GM23248 (cell line): Measurements from ENCODE around the gene SLC36A2. TPM values are rescaled to one million over a fixed set of nuclear protein-coding genes. Genes with fewer than 3 reads are reported as not detected.

Experiments
- DNase-seq: peaks from one replicate; pipeline ENCODE4 v3.0.0-alpha.2; 2015
- H2AFZ ChIP-seq: fragments of 200-600 bp; sonication (generic); 2 replicates; pipeline ENCODE4 v1.6.1; 2016; ENCODE audit warnings: antibody characterized with exemption
- H3F3A ChIP-seq: fragments of 200-600 bp; sonication (generic); 2 replicates; pipeline ENCODE4 v1.6.1; 2016; ENCODE audit warnings: mild to moderate bottlenecking, antibody characterized with exemption, mixed run types; ENCODE audit not compliant: insufficient read depth
- H3K27ac ChIP-seq: fragments of 200-600 bp; sonication (generic); 2 replicates; pipeline ENCODE4 v1.5.1; 2016; ENCODE audit warnings: mild to moderate bottlenecking
- H3K27me3 ChIP-seq: fragments of 200-600 bp; sonication (generic); replicated peaks from 2 replicates; pipeline ENCODE4 v1.6.1; 2016; ENCODE audit warnings: mild to moderate bottlenecking; ENCODE audit not compliant: insufficient read depth
- H3K36me3 ChIP-seq: fragments of 200-600 bp; sonication (generic); 2 replicates; pipeline ENCODE4 v1.6.1; 2016; ENCODE audit warnings: low read depth, mild to moderate bottlenecking
- H3K4me1 ChIP-seq: fragments of 200-600 bp; sonication (generic); 2 replicates; pipeline ENCODE4 v1.6.1; 2016; ENCODE audit warnings: mild to moderate bottlenecking; ENCODE audit not compliant: insufficient read depth
- H3K4me2 ChIP-seq: fragments of 200-600 bp; sonication (generic); one replicate; pipeline ENCODE4 v1.6.1; 2016; ENCODE audit warnings: mild to moderate bottlenecking; ENCODE audit not compliant: unreplicated experiment
- H3K4me3 ChIP-seq: fragments of 200-600 bp; sonication (generic); 2 replicates; pipeline ENCODE4 v1.5.1; 2016; ENCODE audit warnings: mild to moderate bottlenecking
- H3K79me2 ChIP-seq: fragments of 200-600 bp; sonication (generic); 2 replicates; pipeline ENCODE4 v1.6.1; 2016; ENCODE audit warnings: mild to moderate bottlenecking; ENCODE audit not compliant: insufficient read depth
- H3K9ac ChIP-seq: fragments of 200-600 bp; sonication (generic); 2 replicates; pipeline ENCODE4 v1.6.1; 2016; ENCODE audit warnings: mild to moderate bottlenecking
- H3K9me2 ChIP-seq: fragments of 200-600 bp; sonication (generic); 2 replicates; pipeline ENCODE4 v1.6.1; 2016; ENCODE audit warnings: mixed run types, mild to moderate bottlenecking, moderate library complexity; ENCODE audit not compliant: insufficient read depth
- H3K9me3 ChIP-seq: fragments of 200-600 bp; sonication (generic); one replicate; pipeline ENCODE4 v1.6.1; 2017; ENCODE audit warnings: low read depth
- H4K20me1 ChIP-seq: fragments of 200-600 bp; sonication (generic); 2 replicates; pipeline ENCODE4 v1.6.0; 2016; ENCODE audit not compliant: insufficient read depth
- EZH2 ChIP-seq: fragments of 200-600 bp; sonication (generic); IDR thresholded peaks from 2 replicates; pipeline ENCODE4 v1.6.1; 2018; ENCODE audit warnings: antibody characterized with exemption, mild to moderate bottlenecking; ENCODE audit not compliant: insufficient read depth, poor library complexity, severe bottlenecking
- EZH2phosphoT487 ChIP-seq: fragments of 200-600 bp; sonication (generic); IDR thresholded peaks from 2 replicates; pipeline ENCODE4 v1.6.1; 2018; ENCODE audit warnings: antibody characterized with exemption, moderate library complexity, mild to moderate bottlenecking, low read depth; ENCODE audit not compliant: insufficient read depth
- WGBS, 2 experiments: methylation state at CpG; one replicate each; pipeline ENCODE4 v1.1.6; 2015 to 2017; ENCODE audit warnings: low lambda C conversion rate in 2 of 2, low coverage in 1 of 2; ENCODE audit errors: missing lambda C conversion rate in 2 of 2; 5-methylcytosine and 5-hydroxymethylcytosine counted together
- in situ Hi-C: fragments of 300-500 bp; cut with MboI; formaldehyde crosslinking; loops from 2 replicates; pipeline ENCODE4 v1.15.0; 2020
- polyA plus RNA-seq: library from polyadenylated mRNA; unstranded; fragments of >200 nt; fragmentation: Nextera tagmentation; extraction: Ambion mirVana; gene quantifications from 2 replicates; pipeline ENCODE4 v1.2.1, GENCODE V29; 2016
- total RNA-seq: library from RNA; depleted of rRNA; stranded (reverse); fragments of >200 nt; shearing (Covaris generic); gene quantifications from 2 replicates; pipeline ENCODE4 v1.2.3, GENCODE V29; 2014; rRNA removed

SLC36A2 gene
- total RNA-seq (not detected in 2 replicates), polyA plus RNA-seq (not detected in 2 replicates)

DNA sequence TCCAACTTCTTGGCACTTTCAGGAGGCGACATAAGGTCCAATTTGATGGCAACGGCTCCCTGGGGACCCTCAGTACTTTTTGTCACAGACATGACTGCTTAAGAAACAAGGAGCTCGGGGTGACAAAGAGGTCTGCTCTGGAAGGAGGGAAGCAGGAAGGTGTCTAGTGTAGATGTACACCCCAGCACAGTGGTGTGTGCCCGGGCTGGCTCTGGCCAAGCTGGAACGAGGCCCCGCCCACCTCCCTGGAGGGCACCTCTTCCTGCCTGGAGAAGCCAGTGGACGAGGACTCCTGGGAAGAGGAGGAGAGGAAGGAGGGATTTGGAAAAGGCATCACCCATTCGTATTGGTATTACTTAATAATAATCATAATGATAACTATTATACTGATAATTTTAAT is at the start of gene SLC36A2:
Gene SLC36A2, minus strand, starts transcription at position 191 of the 400 bp plus-strand sequence. Its CDS starts 99 bp downstream, at position 92.
- TF ChIP-seq EZH2phosphoT487 (no peak), EZH2 (no peak)
- H3K4me2 ChIP-seq, result no peak within 1 kb of the TSS
- no peaks in the 10 kb centered on the region for H3K9me3 ChIP-seq
- H4K20me1 ChIP-seq, result no peaks in the 10 kb centered on the region
- no peaks in the 10 kb centered on the region for H3K4me1 ChIP-seq
- H3K27me3 ChIP-seq, result peaks cover 5% of the 10 kb centered on the region
- no peaks in the 10 kb centered on the region for H3K79me2 ChIP-seq
- WGBS, 2 experiments, result 29 to 34% methylated on average over 8 of the region's 8 CpGs
- no peak within 1 kb of the TSS for H3K27ac ChIP-seq
- no peaks in the 10 kb centered on the region for H3K36me3 ChIP-seq
- H2AFZ ChIP-seq, result no peak within 1 kb of the TSS
- in situ Hi-C loops, result no loop called here
- no peak for DNase-seq
- H3K9ac ChIP-seq, result no peak within 1 kb of the TSS
- H3K4me3 ChIP-seq, result no peak within 1 kb of the TSS
- no peaks in the 10 kb centered on the region for H3K9me2 ChIP-seq
- no peaks in the 10 kb centered on the region for H3F3A ChIP-seq

DNA sequence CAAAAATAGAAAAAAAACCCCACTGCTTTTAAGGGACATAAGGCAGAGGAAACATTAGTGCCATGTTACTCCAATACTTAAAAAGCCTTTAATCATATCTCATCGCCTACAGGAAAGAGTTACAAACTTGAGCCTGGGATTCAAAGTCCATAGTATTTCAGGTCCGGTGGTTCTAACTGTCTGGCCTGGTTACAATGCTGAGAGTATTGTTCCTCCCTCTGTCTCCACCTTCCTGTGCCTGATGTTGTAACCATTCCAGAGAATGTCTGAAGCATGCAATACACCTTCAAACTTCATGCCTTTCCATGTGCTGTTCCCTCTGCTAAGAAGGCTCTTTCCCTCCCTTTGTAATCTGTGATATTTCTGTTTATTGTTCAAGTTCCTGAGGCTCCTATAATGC is 41.6 kb upstream of the SLC36A2 start:
- no peaks in the 10 kb centered on the region for H3K36me3 ChIP-seq
- peaks cover 13% of the 10 kb centered on the region; the same call in 1 of the 2 replicates for H3K27me3 ChIP-seq
- no peaks in the 10 kb centered on the region for H4K20me1 ChIP-seq
- in situ Hi-C loops, result no loop called here
- H3K27ac ChIP-seq, result no peak overlapping the region
- no peaks in the 10 kb centered on the region for H3K9me3 ChIP-seq
- H3F3A ChIP-seq, result no peaks in the 10 kb centered on the region
- no peak overlapping the region for H3K4me3 ChIP-seq
- H3K9me2 ChIP-seq, result no peaks in the 10 kb centered on the region
- DNase-seq, result no peak
- H2AFZ ChIP-seq, result no peak overlapping the region
- no peak overlapping the region for H3K9ac ChIP-seq
- no peaks in the 10 kb centered on the region for H3K79me2 ChIP-seq
- WGBS, 2 experiments, result 67 to 71% methylated on average over 2 of the region's 2 CpGs
- H3K4me1 ChIP-seq, result no peaks in the 10 kb centered on the region
- TF ChIP-seq EZH2phosphoT487, result no peak
- TF ChIP-seq EZH2, result no peak
- no peak overlapping the region for H3K4me2 ChIP-seq

- no peak for TF ChIP-seq EZH2phosphoT487
- no peak for TF ChIP-seq EZH2
- Histone ChIP-seq H3K9ac (no peak overlapping the region), H3K4me2 (no peak overlapping the region), H4K20me1 (no peaks in the 10 kb centered on the region), H3K79me2 (no peaks in the 10 kb centered on the region), H3F3A (no peaks in the 10 kb centered on the region), H3K27me3 (peaks cover 15% of the 10 kb centered on the region; the same call in 1 of the 2 replicates), H3K9me2 (no peaks in the 10 kb centered on the region), H3K36me3 (no peaks in the 10 kb centered on the region), H3K27ac (no peak overlapping the region), H3K9me3 (no peaks in the 10 kb centered on the region), H3K4me1 (no peaks in the 10 kb centered on the region), H3K4me3 (no peak overlapping the region), H2AFZ (no peak overlapping the region)
- in situ Hi-C loops, result no loop called here
- DNase-seq, result peak; percentile 29
- WGBS, 2 experiments, result 54 to 60% methylated on average over 2 of the region's 2 CpGs
Observed at GRCh38 chr5:151384106-151384505, 36.7 kb upstream of the SLC36A2 start.

GRCh38 chr5:151383011-151383410 is 35.7 kb upstream of the SLC36A2 start:
- H3K79me2 ChIP-seq, result no peaks in the 10 kb centered on the region

More at GRCh38 chr5:151383011-151383410, 35.7 kb upstream of the SLC36A2 start:
- in situ Hi-C loops, result no loop called here
- no peak for DNase-seq
- TF ChIP-seq EZH2 (no peak), EZH2phosphoT487 (no peak)
- no peaks in the 10 kb centered on the region for H3F3A ChIP-seq
- no peak overlapping the region for H2AFZ ChIP-seq
- WGBS, 2 experiments, result 63 to 65% methylated on average over 8 of the region's 8 CpGs
- no peaks in the 10 kb centered on the region for H3K9me2 ChIP-seq
- H3K4me1 ChIP-seq, result no peaks in the 10 kb centered on the region
- no peak overlapping the region for H3K27ac ChIP-seq
- H3K36me3 ChIP-seq, result no peaks in the 10 kb centered on the region
- H4K20me1 ChIP-seq, result no peaks in the 10 kb centered on the region
- no peak overlapping the region for H3K9ac ChIP-seq
- peaks cover 11% of the 10 kb centered on the region; the same call in 1 of the 2 replicates for H3K27me3 ChIP-seq
- H3K4me2 ChIP-seq, result no peak overlapping the region
- no peak overlapping the region for H3K4me3 ChIP-seq
- no peaks in the 10 kb centered on the region for H3K9me3 ChIP-seq
